ENCODE data around the gene RRAGD. TPM values are rescaled to one million over a fixed set of nuclear protein-coding genes. Genes with fewer than 3 reads are reported as not detected.

The RRAGD gene
- total and polyA plus RNA-seq, 7 donors, result 34.8 to 163 (median 123) TPM

DNA sequence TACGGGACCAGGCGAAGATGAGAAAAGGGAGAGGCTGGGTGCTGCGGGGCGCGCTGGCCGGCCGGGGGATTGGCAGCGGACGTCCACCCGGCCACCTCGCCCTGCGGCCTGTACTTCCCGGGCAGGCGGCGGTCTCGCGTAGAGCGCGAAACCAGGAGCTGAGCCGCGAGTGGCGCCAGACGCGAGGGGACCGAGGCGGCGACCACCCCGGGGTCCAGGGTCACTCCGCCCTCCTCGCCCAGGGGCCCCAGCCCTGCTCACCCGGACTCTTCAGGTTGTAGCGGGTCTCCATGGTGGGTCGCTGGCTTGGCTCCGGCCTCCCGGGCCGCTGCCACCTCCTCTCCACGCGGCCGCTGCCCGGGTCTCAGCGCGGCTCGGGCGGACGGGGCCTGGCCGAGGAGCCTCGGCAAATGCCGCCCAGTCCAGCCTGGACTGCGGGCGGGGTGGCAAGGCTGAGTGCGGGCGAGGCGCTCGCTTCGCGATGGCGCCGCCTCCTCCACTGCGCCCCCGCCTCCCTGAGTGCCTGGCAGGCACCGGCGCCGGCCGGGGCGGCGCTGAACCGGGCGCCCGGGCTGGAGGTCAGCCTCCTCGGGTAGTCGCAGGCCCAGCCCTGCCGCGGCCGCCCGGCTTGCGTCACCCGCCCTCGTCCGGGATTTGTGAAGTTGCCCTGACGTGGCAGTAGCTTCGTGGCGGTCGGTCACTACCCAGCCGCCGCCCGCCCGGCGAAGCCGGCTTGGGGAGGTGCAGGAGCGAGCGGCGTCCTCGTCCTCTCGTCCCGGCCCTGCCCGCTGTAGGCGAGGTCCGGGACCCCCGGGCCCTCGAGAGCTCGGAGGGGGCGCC is 59.6 kb downstream of the RRAGD start, which contains the start of gene UBE2J1:
Gene UBE2J1 (minus strand): TSS at position 445 of the 840 bp plus-strand sequence. CDS start 153 bp downstream, at position 292.
- TF ChIP-seq, protein P1, sequence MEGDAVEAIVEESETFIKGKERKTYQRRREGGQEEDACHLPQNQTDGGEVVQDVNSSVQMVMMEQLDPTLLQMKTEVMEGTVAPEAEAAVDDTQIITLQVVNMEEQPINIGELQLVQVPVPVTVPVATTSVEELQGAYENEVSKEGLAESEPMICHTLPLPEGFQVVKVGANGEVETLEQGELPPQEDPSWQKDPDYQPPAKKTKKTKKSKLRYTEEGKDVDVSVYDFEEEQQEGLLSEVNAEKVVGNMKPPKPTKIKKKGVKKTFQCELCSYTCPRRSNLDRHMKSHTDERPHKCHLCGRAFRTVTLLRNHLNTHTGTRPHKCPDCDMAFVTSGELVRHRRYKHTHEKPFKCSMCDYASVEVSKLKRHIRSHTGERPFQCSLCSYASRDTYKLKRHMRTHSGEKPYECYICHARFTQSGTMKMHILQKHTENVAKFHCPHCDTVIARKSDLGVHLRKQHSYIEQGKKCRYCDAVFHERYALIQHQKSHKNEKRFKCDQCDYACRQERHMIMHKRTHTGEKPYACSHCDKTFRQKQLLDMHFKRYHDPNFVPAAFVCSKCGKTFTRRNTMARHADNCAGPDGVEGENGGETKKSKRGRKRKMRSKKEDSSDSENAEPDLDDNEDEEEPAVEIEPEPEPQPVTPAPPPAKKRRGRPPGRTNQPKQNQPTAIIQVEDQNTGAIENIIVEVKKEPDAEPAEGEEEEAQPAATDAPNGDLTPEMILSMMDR (IDR thresholded peaks at IDR 0.05), result no peak
- H3K4me3 ChIP-seq, result peak within 1 kb of the TSS; percentile 92

GRCh38 chr6:89351671-89352277 is 60.3 kb downstream of the RRAGD start:
- Histone ChIP-seq H3K9me3 (no peaks in the 10 kb centered on the region), H3K4me3 (peak overlapping the region; percentile 92), H3K27me3 (ENCODE audit: insufficient read depth in 3 of 3, low read length in 2 of 3) (no peaks in the 10 kb centered on the region), H3K36me3 (ENCODE audit: insufficient read depth in 1 of 2, low read depth in 1 of 2) (no peaks in the 10 kb centered on the region), H3K27ac (peak overlapping the region; percentile 98), H3K4me1 (peaks cover 35% of the 10 kb centered on the region)
- TF ChIP-seq, protein P1 (IDR thresholded peaks at IDR 0.05), result no peak
- WGBS, 3 donors, result 0% methylated on average over 12 of the region's 12 CpGs
- DNase-seq, result no peak
- intact Hi-C loops (cut with DNase I), result loop anchor here (10.0 kb wide), 2 partner anchors 227 to 367 kb away; no protein-coding TSS in a partner anchor
- ATAC-seq, result no peak

More for the DNA sequence above, 59.6 kb downstream of the RRAGD start, which contains the start of gene UBE2J1:
- Histone ChIP-seq H3K4me1 (peaks cover 29% of the 10 kb centered on the region), H3K36me3 (ENCODE audit: insufficient read depth in 1 of 2, low read depth in 1 of 2) (no peaks in the 10 kb centered on the region), H3K27me3 (ENCODE audit: insufficient read depth in 3 of 3, low read length in 2 of 3) (no peaks in the 10 kb centered on the region), H3K27ac (peak within 1 kb of the TSS; percentile 98), H3K9me3 (no peaks in the 10 kb centered on the region)
- intact Hi-C loops (cut with DNase I), result loop anchor here (10.0 kb wide), 2 partner anchors 228 to 368 kb away; no protein-coding TSS in a partner anchor
- WGBS, 3 donors, result 0 to 1% (median 0%) methylated on average over 83 to 102 of the region's 102 CpGs
- ATAC-seq (peak; percentile 94 to 97 (median 95)), DNase-seq (peak; percentile 95 to 97)

GRCh38 chr6:89350281-89350966 is 61.6 kb downstream of the RRAGD start:
- ATAC-seq, result no peak
- WGBS, 3 donors, result 44 to 58% (median 45%) methylated on average over 4 of the region's 4 CpGs
- intact Hi-C loops (cut with DNase I), result loop anchor here (10.0 kb wide), 2 partner anchors 226 to 366 kb away; no protein-coding TSS in a partner anchor
- H3K4me1 ChIP-seq, result peaks cover 37% of the 10 kb centered on the region
- TF ChIP-seq, protein P1 (IDR thresholded peaks at IDR 0.05), result no peak
- H3K9me3 ChIP-seq, result no peaks in the 10 kb centered on the region
- no peaks in the 10 kb centered on the region for H3K36me3 ChIP-seq (ENCODE audit: insufficient read depth in 1 of 2, low read depth in 1 of 2)
- H3K27me3 ChIP-seq (ENCODE audit: insufficient read depth in 3 of 3, low read length in 2 of 3), result no peaks in the 10 kb centered on the region
- H3K4me3 ChIP-seq, result peak overlapping the region; percentile 92
- DNase-seq, result no peak
- H3K27ac ChIP-seq, result peak overlapping the region; percentile 65

GRCh38 chr6:89348372-89348771 is 63.7 kb downstream of the RRAGD start:
- Histone ChIP-seq H3K36me3 (ENCODE audit: insufficient read depth in 1 of 2, low read depth in 1 of 2) (no peaks in the 10 kb centered on the region), H3K27me3 (ENCODE audit: insufficient read depth in 3 of 3, low read length in 2 of 3) (no peaks in the 10 kb centered on the region), H3K27ac (peak overlapping the region; percentile 4), H3K9me3 (no peaks in the 10 kb centered on the region), H3K4me1 (peaks cover 37% of the 10 kb centered on the region), H3K4me3 (no peak overlapping the region)
- ATAC-seq, result no peak
- no peak for DNase-seq
- 91 to 98% (median 98%) methylated on average over 1 of the region's 1 CpG for WGBS, 3 donors
- intact Hi-C loops (cut with DNase I), result loop anchor here in 1 of 2 donors (5.0 kb wide), 1 partner anchor 36 kb away; no protein-coding TSS in a partner anchor
- TF ChIP-seq, protein P1 (IDR thresholded peaks at IDR 0.05), result no peak
